ENCODE data around the gene TPRX1. TPM values are rescaled to one million over a fixed set of nuclear protein-coding genes. Genes with fewer than 3 reads are reported as not detected.

The TPRX1 gene
- polyA plus RNA-seq, 3 donors = not detected

Small RNAs within 50 kb of the gene (small RNA-seq; reads per million reads assigned to genes)
- gene AC008745.1 (ENCODE audit: insufficient read length, low read depth) (not detected), gene SNORD23 (ENCODE audit: insufficient read length, low read depth) (not detected)

Other genes starting within 250 kb of the TPRX1 start
- not detected for gene ZNF541, start 231.4 kb downstream of the TPRX1 start, polyA plus RNA-seq
- gene BICRA, start 195.4 kb downstream of the TPRX1 start, polyA plus RNA-seq = 1 to 10 TPM in 1 of 3 donors, under 1 TPM in 1, not detected in 1; 0.08 to 4.6 TPM
- not detected for gene EHD2, start 91.1 kb downstream of the TPRX1 start, polyA plus RNA-seq
- gene NOP53, start 59.0 kb downstream of the TPRX1 start, polyA plus RNA-seq = 100 to 1,000 TPM in 1 of 3 donors, 10 to 100 TPM in 2; 47.5 to 193 (median 70.4) TPM
- gene SELENOW, start 25.8 kb downstream of the TPRX1 start, polyA plus RNA-seq = 100 to 1,000 TPM; 103 to 204 (median 171) TPM
- not detected for gene CRX, start 17.4 kb upstream of the TPRX1 start, polyA plus RNA-seq
- gene TPRX2, start 54.7 kb upstream of the TPRX1 start, polyA plus RNA-seq = not detected
- not detected for gene SULT2A1, start 81.8 kb upstream of the TPRX1 start, polyA plus RNA-seq
- not detected for gene BSPH1, start 187.6 kb upstream of the TPRX1 start, polyA plus RNA-seq
- gene ELSPBP1, start 190.1 kb upstream of the TPRX1 start, polyA plus RNA-seq = not detected
- gene CABP5, start 239.5 kb upstream of the TPRX1 start, polyA plus RNA-seq = under 1 TPM in 1 of 3 donors, not detected in 2; 0.17 TPM